HepG2 (cell line): ENCODE results near the gene LAG3. TPM values are rescaled to one million over a fixed set of nuclear protein-coding genes. Genes with fewer than 3 reads are reported as not detected.

ENCODE experiments used
- ATAD3A ChIP-seq: sonication (generic); formaldehyde crosslinking; IDR thresholded peaks from 2 replicates; pipeline ENCODE4 v1.4.0; 2020; ENCODE audit warnings: missing genetic modification reagents
- CENPX ChIP-seq: sonication (generic); formaldehyde crosslinking; IDR thresholded peaks from 2 replicates; pipeline ENCODE4 v1.9.0; 2021; ENCODE audit warnings: mild to moderate bottlenecking, missing genetic modification reagents, moderate library complexity
- GABPA ChIP-seq, 2 experiments: IDR thresholded peaks; 2 replicates each; pipeline ENCODE4 v1.6.1; 2011 to 2016; ENCODE audit warnings: low read depth in 2 of 2, low read length in 1 of 2, missing biosample characterization in 1 of 2, missing genetic modification characterization in 1 of 2
- JUND ChIP-seq: sonication (generic); formaldehyde crosslinking; IDR thresholded peaks from 2 replicates; pipeline ENCODE4 v1.8.0; 2022; ENCODE audit warnings: mild to moderate bottlenecking, missing genetic modification reagents
- KDM5A ChIP-seq: fragments of 200-600 bp; sonication (generic); IDR thresholded peaks from 2 replicates; pipeline ENCODE4 v1.7.0; 2018; ENCODE audit warnings: antibody characterized with exemption, mild to moderate bottlenecking, low read length, borderline replicate concordance
- PAX8 ChIP-seq: sonication (generic); formaldehyde crosslinking; IDR thresholded peaks from 2 replicates; pipeline ENCODE4 v1.8.0; 2022; ENCODE audit warnings: mild to moderate bottlenecking, missing genetic modification reagents, borderline replicate concordance
- RBFOX2 ChIP-seq: fragments of 200-400 bp; formaldehyde crosslinking; IDR thresholded peaks from 2 replicates; pipeline ENCODE4 v1.6.1; 2017; ENCODE audit warnings: low read depth, mild to moderate bottlenecking, low read length
- REPIN1 ChIP-seq: sonication (generic); formaldehyde crosslinking; IDR thresholded peaks from 2 replicates; pipeline ENCODE4 v1.8.0; 2022; ENCODE audit warnings: missing genetic modification reagents, low read depth, mild to moderate bottlenecking, borderline replicate concordance
- SCMH1 ChIP-seq: sonication (generic); formaldehyde crosslinking; IDR thresholded peaks from 2 replicates; pipeline ENCODE4 v1.9.0; 2021; ENCODE audit warnings: missing genetic modification reagents, mild to moderate bottlenecking, borderline replicate concordance
- SP140L ChIP-seq: sonication (generic); formaldehyde crosslinking; IDR thresholded peaks from 2 replicates; pipeline ENCODE4 v1.4.0; 2020; ENCODE audit warnings: missing genetic modification reagents, borderline replicate concordance
- TBP ChIP-seq: sonication (generic); formaldehyde crosslinking; IDR thresholded peaks from 2 replicates; pipeline ENCODE4 v1.5.0; 2020; ENCODE audit warnings: missing genetic modification reagents
- TEF ChIP-seq: sonication (generic); formaldehyde crosslinking; IDR thresholded peaks from 2 replicates; pipeline ENCODE4 v1.5.0; 2020; ENCODE audit warnings: missing genetic modification reagents
- ZNF281 ChIP-seq: sonication (generic); formaldehyde crosslinking; IDR thresholded peaks from 2 replicates; pipeline ENCODE4 v1.4.0; 2020; ENCODE audit warnings: missing genetic modification reagents, borderline replicate concordance
- ZNF296 ChIP-seq: sonication (generic); formaldehyde crosslinking; conservative IDR thresholded peaks from 2 replicates; pipeline ENCODE4 v1.5.0; 2020; ENCODE audit warnings: mild to moderate bottlenecking, missing genetic modification reagents
- ZNF615 ChIP-seq: sonication (generic); formaldehyde crosslinking; IDR thresholded peaks from 2 replicates; pipeline ENCODE4 v1.5.0; 2020; ENCODE audit warnings: mild to moderate bottlenecking, missing genetic modification reagents, borderline replicate concordance
- ZNF766 ChIP-seq: sonication (generic); formaldehyde crosslinking; IDR thresholded peaks from 2 replicates; pipeline ENCODE4 v1.5.0; 2020; ENCODE audit warnings: missing genetic modification reagents, borderline replicate concordance
- ZNF773 ChIP-seq: sonication (generic); formaldehyde crosslinking; IDR thresholded peaks from 2 replicates; pipeline ENCODE4 v1.4.0; 2020; ENCODE audit warnings: missing genetic modification reagents, borderline replicate concordance
- ZSCAN25 ChIP-seq: sonication (generic); formaldehyde crosslinking; IDR thresholded peaks from 2 replicates; pipeline ENCODE4 v1.8.0; 2022; ENCODE audit warnings: mild to moderate bottlenecking, missing genetic modification reagents
- polyA plus RNA-seq, 8 experiments: library from polyadenylated mRNA; depleted of rRNA in 3 of 8; stranded (reverse) in 7 of 8; unstranded in 1 of 8; fragments of >200 nt; fragmentation: Illumina TruSeq in 4 of 8; extraction: Trizol in 4 of 8; gene quantifications; 2 replicates each; pipeline versions ENCODE4 v1.2.1 to v1.2.3, GENCODE V29; 2011 to 2016; ENCODE audit warnings: low read depth in 4 of 8, missing spikeins in 1 of 8, mixed read lengths in 1 of 8; ENCODE audit not compliant: insufficient read depth in 1 of 8
- total RNA-seq, 5 experiments: library from RNA; depleted of rRNA; stranded (reverse); fragments of >200 nt; fragmentation: Illumina TruSeq; extraction: Trizol; gene quantifications; 2 replicates each; pipeline ENCODE4 v1.2.3, GENCODE V29; 2016; ENCODE audit warnings: low read depth in 1 of 5
- TF ChIP-seq, protein P1 (sequence below): sonication (generic); formaldehyde crosslinking; IDR thresholded peaks from 2 replicates; pipeline ENCODE4 v1.5.1; 2020; ENCODE audit warnings: mild to moderate bottlenecking, missing genetic modification reagents, borderline replicate concordance
- TF ChIP-seq, protein P2 (sequence below): sonication (generic); formaldehyde crosslinking; IDR thresholded peaks from 2 replicates; pipeline ENCODE4 v1.5.0; 2020; ENCODE audit warnings: missing genetic modification reagents
- TF ChIP-seq, protein P3 (sequence below): sonication (generic); formaldehyde crosslinking; IDR thresholded peaks from 2 replicates; pipeline ENCODE4 v1.8.0; 2022; ENCODE audit warnings: low read depth, missing genetic modification reagents

Gene LAG3
- total and polyA plus RNA-seq, 2 of the 13 experiments (the other 11 are each of a cell fraction or from before 2014, with no cell fraction given), result 0.11 to 0.26 TPM

- TF ChIP-seq TEF (CRISPR knock-in tag) (no peak), PAX8 (no peak), ZNF615 (CRISPR knock-in tag) (no peak), SCMH1 (no peak), JUND (peak; percentile 34; the same call in 1 of the 2 replicates), TBP (CRISPR knock-in tag) (no peak), ZNF281 (CRISPR knock-in tag) (no peak), REPIN1 (CRISPR knock-in tag) (no peak), ATAD3A (CRISPR knock-in tag) (no peak), ZNF766 (CRISPR knock-in tag) (no peak), CENPX (no peak), KDM5A (no peak; the same call in 1 of the 2 replicates), RBFOX2 (no peak; the same call in 1 of the 2 replicates), ZSCAN25 (peak; percentile 82), ZNF773 (CRISPR knock-in tag) (no peak), SP140L (CRISPR knock-in tag) (no peak), GABPA (IDR thresholded peaks at IDR 0.05; ENCODE audit: low read depth, low read length) (no peak), GABPA (CRISPR knock-in tag; IDR thresholded peaks at IDR 0.05; ENCODE audit: low read depth) (no peak), ZNF296 (CRISPR knock-in tag) (no peak; the same call in 1 of the 2 replicates)
- TF ChIP-seq, protein P1, sequence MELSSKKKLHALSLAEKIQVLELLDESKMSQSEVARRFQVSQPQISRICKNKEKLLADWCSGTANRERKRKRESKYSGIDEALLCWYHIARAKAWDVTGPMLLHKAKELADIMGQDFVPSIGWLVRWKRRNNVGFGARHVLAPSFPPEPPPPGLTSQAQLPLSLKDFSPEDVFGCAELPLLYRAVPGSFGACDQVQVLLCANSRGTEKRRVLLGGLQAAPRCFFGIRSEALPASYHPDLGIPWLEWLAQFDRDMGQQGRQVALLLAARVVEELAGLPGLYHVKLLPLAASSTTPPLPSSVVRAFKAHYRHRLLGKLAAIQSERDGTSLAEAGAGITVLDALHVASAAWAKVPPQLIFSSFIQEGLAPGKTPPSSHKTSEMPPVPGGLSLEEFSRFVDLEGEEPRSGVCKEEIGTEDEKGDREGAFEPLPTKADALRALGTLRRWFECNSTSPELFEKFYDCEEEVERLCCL (CRISPR knock-in tag), result peak; percentile 44; the same call in 1 of the 2 replicates
- TF ChIP-seq, protein P2, sequence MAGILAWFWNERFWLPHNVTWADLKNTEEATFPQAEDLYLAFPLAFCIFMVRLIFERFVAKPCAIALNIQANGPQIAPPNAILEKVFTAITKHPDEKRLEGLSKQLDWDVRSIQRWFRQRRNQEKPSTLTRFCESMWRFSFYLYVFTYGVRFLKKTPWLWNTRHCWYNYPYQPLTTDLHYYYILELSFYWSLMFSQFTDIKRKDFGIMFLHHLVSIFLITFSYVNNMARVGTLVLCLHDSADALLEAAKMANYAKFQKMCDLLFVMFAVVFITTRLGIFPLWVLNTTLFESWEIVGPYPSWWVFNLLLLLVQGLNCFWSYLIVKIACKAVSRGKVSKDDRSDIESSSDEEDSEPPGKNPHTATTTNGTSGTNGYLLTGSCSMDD (CRISPR knock-in tag), result no peak
- TF ChIP-seq, protein P3, sequence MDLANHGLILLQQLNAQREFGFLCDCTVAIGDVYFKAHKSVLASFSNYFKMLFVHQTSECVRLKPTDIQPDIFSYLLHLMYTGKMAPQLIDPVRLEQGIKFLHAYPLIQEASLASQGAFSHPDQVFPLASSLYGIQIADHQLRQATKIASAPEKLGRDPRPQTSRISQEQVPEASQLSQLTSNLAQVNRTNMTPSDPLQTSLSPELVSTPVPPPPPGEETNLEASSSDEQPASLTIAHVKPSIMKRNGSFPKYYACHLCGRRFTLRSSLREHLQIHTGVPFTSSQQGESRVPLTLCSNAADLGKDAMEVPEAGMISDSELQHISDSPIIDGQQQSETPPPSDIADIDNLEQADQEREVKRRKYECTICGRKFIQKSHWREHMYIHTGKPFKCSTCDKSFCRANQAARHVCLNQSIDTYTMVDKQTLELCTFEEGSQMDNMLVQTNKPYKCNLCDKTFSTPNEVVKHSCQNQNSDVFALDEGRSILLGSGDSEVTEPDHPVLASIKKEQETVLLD (CRISPR knock-in tag), result no peak
Measured at GRCh38 chr12:6767353-6768319, 4.7 kb upstream of the LAG3 start (continued).
